Activated naive CD8-positive, alpha-beta T cell treated with anti-CD3 and anti-CD28 coated beads, Interleukin-2, amount 50 U/mL, for 24 hours (primary cell): ENCODE measurements around the gene TTLL12.

Experiments
- ATAC-seq: fragments of 150-1000 bp; cut with Tn5 transposase; one replicate; pipeline ENCODE4 v1.10.0; 2021
- DNase-seq: peaks from one replicate; pipeline ENCODE4 v3.0.0; 2021
- H3K27ac Mint-ChIP-seq: one replicate; pipeline ENCODE4 v1.8.0; 2021; ENCODE audit warnings: mild to moderate bottlenecking, mixed read lengths
- H3K27me3 Mint-ChIP-seq: one replicate; pipeline ENCODE4 v1.8.0; 2021; ENCODE audit warnings: mixed read lengths
- H3K36me3 Mint-ChIP-seq: one replicate; pipeline ENCODE4 v1.8.0; 2021; ENCODE audit warnings: low read depth, mixed read lengths
- H3K4me1 Mint-ChIP-seq: one replicate; pipeline ENCODE4 v1.8.0; 2021; ENCODE audit warnings: mixed read lengths
- H3K4me3 Mint-ChIP-seq: one replicate; pipeline ENCODE4 v1.8.0; 2021; ENCODE audit warnings: mild to moderate bottlenecking, moderate library complexity, mixed read lengths
- H3K9me3 Mint-ChIP-seq: one replicate; pipeline ENCODE4 v1.8.0; 2021; ENCODE audit warnings: mixed read lengths

TTLL12 gene

DNA sequence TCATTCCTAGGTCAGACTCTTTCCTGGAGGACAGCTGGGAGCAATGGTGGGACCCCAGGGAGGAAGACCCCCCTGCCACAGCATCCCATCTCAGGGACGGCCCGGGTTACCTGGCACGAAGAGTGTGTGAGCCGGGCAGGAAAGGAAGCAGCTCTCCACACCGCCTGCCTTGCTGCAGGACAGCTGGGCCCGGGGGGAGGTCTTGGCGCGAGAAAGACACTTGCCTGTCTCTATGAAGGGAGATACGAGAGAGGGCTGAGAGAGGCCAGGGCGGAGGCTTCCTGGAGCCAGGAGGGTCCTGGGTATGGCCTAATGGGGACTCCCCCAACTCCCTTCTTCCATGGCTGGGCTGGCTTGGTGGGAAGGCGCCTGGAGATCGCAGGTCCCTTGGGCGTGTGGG is 36.1 kb upstream of the TTLL12 start:
- no peaks in the 10 kb centered on the region for H3K27me3 Mint-ChIP-seq
- peaks cover 10% of the 10 kb centered on the region for H3K4me1 Mint-ChIP-seq
- no peak overlapping the region for H3K4me3 Mint-ChIP-seq
- DNase-seq: no peak
- H3K27ac Mint-ChIP-seq: no peak overlapping the region
- no peak for ATAC-seq
- no peaks in the 10 kb centered on the region for H3K9me3 Mint-ChIP-seq
- no peaks in the 10 kb centered on the region for H3K36me3 Mint-ChIP-seq

GRCh38 chr22:43222262-43222661 is 35.3 kb upstream of the TTLL12 start:
- no peaks in the 10 kb centered on the region for H3K9me3 Mint-ChIP-seq
- no peak overlapping the region for H3K27ac Mint-ChIP-seq
- ATAC-seq (no peak), DNase-seq (no peak)
- no peak overlapping the region for H3K4me3 Mint-ChIP-seq
- no peaks in the 10 kb centered on the region for H3K27me3 Mint-ChIP-seq
- H3K36me3 Mint-ChIP-seq: no peaks in the 10 kb centered on the region
- H3K4me1 Mint-ChIP-seq: peaks cover 10% of the 10 kb centered on the region

GRCh38 chr22:43220625-43221380 is 33.9 kb upstream of the TTLL12 start:
- H3K36me3 Mint-ChIP-seq: no peaks in the 10 kb centered on the region
- peaks cover 4% of the 10 kb centered on the region for H3K4me1 Mint-ChIP-seq
- H3K4me3 Mint-ChIP-seq: no peak overlapping the region
- ATAC-seq (no peak), DNase-seq (no peak)
- H3K9me3 Mint-ChIP-seq: no peaks in the 10 kb centered on the region
- H3K27ac Mint-ChIP-seq: no peak overlapping the region
- no peaks in the 10 kb centered on the region for H3K27me3 Mint-ChIP-seq

GRCh38 chr22:43218786-43219185 is 31.9 kb upstream of the TTLL12 start:
- ATAC-seq (no peak), DNase-seq (no peak)
- no peak overlapping the region for H3K4me3 Mint-ChIP-seq
- H3K9me3 Mint-ChIP-seq: no peaks in the 10 kb centered on the region
- no peaks in the 10 kb centered on the region for H3K36me3 Mint-ChIP-seq
- no peak overlapping the region for H3K27ac Mint-ChIP-seq
- H3K4me1 Mint-ChIP-seq: no peaks in the 10 kb centered on the region
- H3K27me3 Mint-ChIP-seq: no peaks in the 10 kb centered on the region

GRCh38 chr22:43217285-43218030 is 30.5 kb upstream of the TTLL12 start:
- DNase-seq (no peak), ATAC-seq (no peak)
- Mint-ChIP-seq H3K36me3 (no peaks in the 10 kb centered on the region), H3K27ac (no peak overlapping the region), H3K4me3 (no peak overlapping the region), H3K27me3 (no peaks in the 10 kb centered on the region), H3K4me1 (no peaks in the 10 kb centered on the region), H3K9me3 (no peaks in the 10 kb centered on the region)

DNA sequence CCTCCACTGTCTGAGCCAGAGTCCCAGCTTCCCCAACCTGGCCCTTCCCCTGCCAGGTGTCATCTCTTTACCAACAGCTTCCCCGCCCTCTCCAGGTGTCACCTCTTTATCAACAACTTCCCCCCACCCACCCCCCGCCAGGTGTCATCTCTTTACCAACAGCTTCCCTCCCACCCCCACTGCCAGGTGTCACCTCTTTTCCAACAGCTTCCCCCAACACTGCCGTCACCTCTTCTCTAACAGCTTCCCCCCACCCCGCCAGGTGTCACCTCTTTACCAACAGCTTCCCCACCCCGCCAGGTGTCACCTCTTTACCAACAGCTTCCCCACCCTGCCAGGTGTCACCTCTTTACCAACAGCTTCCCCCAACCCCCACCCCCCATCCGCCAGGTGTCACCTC is 29.8 kb upstream of the TTLL12 start:
- Mint-ChIP-seq H3K4me1 (no peaks in the 10 kb centered on the region), H3K9me3 (no peaks in the 10 kb centered on the region), H3K27me3 (no peaks in the 10 kb centered on the region), H3K36me3 (no peaks in the 10 kb centered on the region), H3K4me3 (no peak overlapping the region), H3K27ac (no peak overlapping the region)
- DNase-seq (no peak), ATAC-seq (no peak)

GRCh38 chr22:43213962-43214361 is 27.0 kb upstream of the TTLL12 start:
- Mint-ChIP-seq H3K9me3 (no peaks in the 10 kb centered on the region), H3K36me3 (no peaks in the 10 kb centered on the region), H3K27me3 (no peaks in the 10 kb centered on the region), H3K4me3 (no peak overlapping the region), H3K27ac (no peak overlapping the region), H3K4me1 (no peaks in the 10 kb centered on the region)
- DNase-seq (no peak), ATAC-seq (no peak)

DNA sequence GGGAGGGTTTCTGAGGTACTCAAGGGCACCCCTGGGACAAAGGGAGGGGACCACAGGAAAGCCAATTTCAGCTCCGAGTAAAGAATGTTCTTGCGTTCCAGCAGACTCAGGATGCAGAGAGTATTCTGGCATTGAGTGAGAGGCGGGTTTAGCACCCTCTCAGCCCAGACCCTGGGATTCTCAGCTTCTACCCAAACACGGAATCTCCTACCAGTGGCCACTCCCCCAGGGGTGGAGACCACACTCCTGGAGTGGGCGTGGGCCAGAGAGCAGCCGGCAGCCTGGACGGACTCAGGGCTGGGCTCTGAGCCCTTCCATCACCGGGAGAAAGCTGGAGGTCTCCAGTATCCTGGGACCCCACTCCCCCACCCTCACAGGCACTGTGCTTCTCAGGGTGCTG is 26.1 kb upstream of the TTLL12 start:
- Mint-ChIP-seq H3K36me3 (no peaks in the 10 kb centered on the region), H3K9me3 (no peaks in the 10 kb centered on the region), H3K27ac (no peak overlapping the region), H3K4me3 (no peak overlapping the region), H3K4me1 (no peaks in the 10 kb centered on the region), H3K27me3 (no peaks in the 10 kb centered on the region)
- ATAC-seq: no peak
- DNase-seq: no peak

DNA sequence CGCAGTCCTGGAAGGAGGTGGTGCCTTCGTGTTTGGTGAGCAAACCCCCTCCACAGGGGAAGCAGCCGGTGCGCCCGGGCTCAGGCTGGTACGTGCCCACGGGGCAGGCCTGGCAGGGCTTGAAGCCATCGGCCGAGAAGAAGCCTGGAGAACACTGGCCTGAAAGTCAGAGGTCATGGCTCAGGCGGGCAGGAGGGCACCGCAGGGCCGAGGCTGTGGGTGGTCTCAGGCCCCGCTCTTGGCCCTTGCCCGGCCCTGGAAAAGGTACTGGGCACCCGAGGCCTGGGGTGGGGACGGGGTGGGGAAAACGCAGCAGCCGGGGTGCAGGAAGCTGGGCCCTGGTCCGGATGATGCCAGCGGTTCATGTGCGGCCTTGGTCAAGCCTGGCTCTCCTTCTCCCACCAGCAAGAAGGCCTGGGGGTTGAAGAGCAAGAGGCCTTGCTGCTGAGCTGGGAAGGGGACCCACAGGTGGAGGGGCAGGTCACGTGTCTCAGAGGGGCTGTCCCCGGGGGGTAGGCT is 25.6 kb upstream of the TTLL12 start:
- Mint-ChIP-seq H3K9me3 (no peaks in the 10 kb centered on the region), H3K27me3 (no peaks in the 10 kb centered on the region), H3K4me1 (no peaks in the 10 kb centered on the region), H3K27ac (no peak overlapping the region), H3K36me3 (no peaks in the 10 kb centered on the region), H3K4me3 (no peak overlapping the region)
- no peak for DNase-seq
- no peak for ATAC-seq

DNA sequence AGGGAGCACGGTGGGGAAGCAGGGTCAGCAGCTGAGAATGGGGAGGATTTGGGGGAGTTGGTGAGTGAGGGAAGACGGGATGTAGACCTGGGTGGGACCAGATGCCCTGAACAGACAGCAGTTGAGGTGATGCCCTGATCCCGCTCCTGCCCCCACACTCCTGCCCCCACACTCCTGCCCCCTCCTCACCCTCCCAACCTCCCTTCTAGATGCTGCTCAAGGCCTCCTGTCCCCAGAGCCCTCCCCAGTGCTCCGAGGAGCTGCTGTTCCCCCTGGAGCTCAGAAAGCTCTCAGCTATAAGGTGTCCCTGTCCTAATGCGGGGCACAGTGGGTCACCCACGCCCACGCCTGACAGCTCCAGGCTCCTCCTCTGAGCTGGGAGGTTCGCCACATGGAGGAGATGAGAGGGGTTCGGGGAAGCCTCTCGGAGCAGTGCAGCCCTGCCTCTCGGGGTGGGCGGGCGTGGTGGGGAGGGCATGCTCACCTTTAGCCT is 25.1 kb upstream of the TTLL12 start:
- Mint-ChIP-seq H3K27ac (no peak overlapping the region), H3K27me3 (no peaks in the 10 kb centered on the region), H3K9me3 (no peaks in the 10 kb centered on the region), H3K36me3 (no peaks in the 10 kb centered on the region), H3K4me1 (no peaks in the 10 kb centered on the region), H3K4me3 (no peak overlapping the region)
- ATAC-seq: no peak
- no peak for DNase-seq

- no peak overlapping the region for H3K27ac Mint-ChIP-seq
- H3K4me1 Mint-ChIP-seq: peaks cover 2% of the 10 kb centered on the region
- no peak overlapping the region for H3K4me3 Mint-ChIP-seq
- H3K27me3 Mint-ChIP-seq: no peaks in the 10 kb centered on the region
- no peaks in the 10 kb centered on the region for H3K9me3 Mint-ChIP-seq
- DNase-seq: no peak
- ATAC-seq: no peak
- H3K36me3 Mint-ChIP-seq: no peaks in the 10 kb centered on the region
These were observed 23.9 kb upstream of the TTLL12 start for GRCh38 chr22:43210631-43211515.

DNA sequence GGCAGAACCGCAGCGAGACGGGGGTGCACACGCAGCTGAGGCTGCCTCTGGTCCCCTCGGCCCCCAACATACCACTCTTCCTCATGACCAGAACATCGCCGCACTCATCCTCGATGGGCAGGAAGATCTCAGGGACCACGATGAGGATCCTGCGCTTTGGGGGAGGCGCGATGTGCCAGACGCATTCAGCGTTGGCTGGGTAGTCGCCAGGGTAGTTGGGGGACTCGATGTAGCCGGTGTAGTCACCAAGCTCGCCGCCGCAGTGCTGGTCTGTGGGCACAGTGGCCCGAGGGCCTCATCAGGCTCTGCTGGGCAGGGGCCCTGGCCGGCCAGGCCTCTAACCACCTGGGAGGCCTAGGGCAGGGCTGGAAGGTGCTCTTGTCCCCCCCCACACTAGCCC is 23.0 kb upstream of the TTLL12 start:
- Mint-ChIP-seq H3K36me3 (no peaks in the 10 kb centered on the region), H3K9me3 (no peaks in the 10 kb centered on the region), H3K27me3 (no peaks in the 10 kb centered on the region), H3K4me3 (no peak overlapping the region), H3K4me1 (peaks cover 2% of the 10 kb centered on the region), H3K27ac (no peak overlapping the region)
- DNase-seq: no peak
- ATAC-seq: no peak

DNA sequence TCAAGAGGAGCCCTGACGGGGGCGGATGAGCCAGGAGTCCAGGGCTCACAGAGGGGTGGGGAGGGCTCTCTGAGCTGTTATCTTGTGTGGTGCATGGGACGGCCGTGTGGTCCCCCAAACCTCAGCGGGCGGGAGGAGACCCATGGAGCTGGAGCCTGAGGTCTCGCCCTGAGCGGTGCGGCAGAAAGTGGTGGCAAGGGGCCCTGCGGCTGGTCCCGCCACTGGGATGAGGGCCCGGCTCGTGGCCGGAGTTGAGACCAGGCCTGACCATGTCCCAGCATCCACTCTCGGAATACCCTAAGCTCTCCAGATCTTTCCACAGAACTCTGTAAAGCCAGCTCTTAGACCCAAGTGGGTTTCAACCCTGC is 22.6 kb upstream of the TTLL12 start:
- ATAC-seq (no peak), DNase-seq (no peak)
- no peak overlapping the region for H3K4me3 Mint-ChIP-seq
- no peaks in the 10 kb centered on the region for H3K36me3 Mint-ChIP-seq
- no peaks in the 10 kb centered on the region for H3K27me3 Mint-ChIP-seq
- H3K9me3 Mint-ChIP-seq: no peaks in the 10 kb centered on the region
- peaks cover 2% of the 10 kb centered on the region for H3K4me1 Mint-ChIP-seq
- no peak overlapping the region for H3K27ac Mint-ChIP-seq

DNA sequence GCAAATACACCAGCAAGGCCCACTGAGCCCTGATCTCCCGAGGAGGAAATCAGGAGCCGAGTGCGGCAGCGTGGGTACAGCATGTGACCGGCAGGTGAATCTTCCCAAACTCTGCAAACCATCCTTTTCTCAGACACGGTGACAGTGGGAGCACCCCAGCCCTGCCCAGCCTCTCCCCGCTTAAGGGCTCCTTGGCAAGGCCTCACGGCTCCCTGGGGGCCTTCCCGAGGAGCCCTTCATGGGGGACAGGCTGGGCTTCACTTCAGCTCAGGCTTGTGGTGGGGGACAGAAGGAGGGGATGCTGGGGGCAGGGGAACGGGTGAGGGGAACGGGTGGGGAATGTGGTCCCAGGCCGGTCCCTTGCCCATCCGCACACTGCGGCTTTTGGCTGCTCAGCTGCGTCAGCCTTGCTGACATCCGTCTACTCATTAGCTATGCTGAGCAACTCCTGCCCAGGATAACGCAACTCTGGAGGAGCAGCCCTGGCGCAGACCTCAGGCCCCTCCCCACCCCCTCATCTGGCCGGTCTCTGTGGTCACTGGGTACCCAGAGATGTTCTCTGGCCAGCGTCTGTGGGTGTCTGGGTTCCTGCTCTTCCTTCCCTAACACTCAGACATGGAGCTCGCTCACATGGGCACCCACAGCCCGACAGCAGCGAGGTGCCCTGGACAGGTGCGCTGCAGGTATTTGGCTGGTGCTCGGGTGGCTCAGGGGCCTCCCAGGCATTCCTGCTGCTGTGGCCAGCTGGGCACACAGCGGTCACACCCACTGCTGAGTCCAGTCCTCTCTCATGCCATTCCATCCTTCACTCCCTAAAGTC is 22.0 kb upstream of the TTLL12 start:
- no peaks in the 10 kb centered on the region for H3K36me3 Mint-ChIP-seq
- peaks cover 2% of the 10 kb centered on the region for H3K4me1 Mint-ChIP-seq
- DNase-seq (no peak), ATAC-seq (no peak)
- no peak overlapping the region for H3K4me3 Mint-ChIP-seq
- no peaks in the 10 kb centered on the region for H3K27me3 Mint-ChIP-seq
- H3K9me3 Mint-ChIP-seq: no peaks in the 10 kb centered on the region
- no peak overlapping the region for H3K27ac Mint-ChIP-seq
